ENCODE data around the gene CERK. TPM values are rescaled to one million over a fixed set of nuclear protein-coding genes. Genes with fewer than 3 reads are reported as not detected.

CERK gene
- total and polyA plus RNA-seq, 2 of the 8 experiments (the other 6 are each of a cell fraction or from before 2014, with no cell fraction given) = 26.6 to 59.0 TPM

- Histone ChIP-seq H4K20me1 (replicated peaks in 1 of 2; ENCODE audit: control insufficient read depth in 1 of 2, insufficient read depth in 2 of 2, low read length in 2 of 2) (peaks cover 9 to 11% of the 10 kb centered on the region in 2 experiments), H4K8ac (ENCODE audit: extremely low read depth, insufficient read depth, low read length) (no peak overlapping the region), H3K4me1 (replicated peaks in 1 of 4; ENCODE audit: control insufficient read depth in 3 of 4, insufficient read depth in 4 of 4, low read length in 3 of 4) (peaks cover 0 to 12% (median 5%) of the 10 kb centered on the region in 4 experiments; a peak in 6 of 7 replicates), H2BK20ac (ENCODE audit: low read length) (no peak overlapping the region), H4K91ac (replicated peaks; ENCODE audit: insufficient read length, low read length) (no peak overlapping the region), H3K18ac (ENCODE audit: extremely low read depth, low read length) (no peak overlapping the region), H3K79me2 (ENCODE audit: control insufficient read depth in 1 of 2, insufficient read depth in 2 of 2, low read length in 2 of 2) (peaks cover 4 to 63% of the 10 kb centered on the region in 2 experiments), H3K9ac (replicated peaks in 1 of 4; ENCODE audit: extremely low read depth in 1 of 4, low read depth in 3 of 4, low read length in 3 of 4) (no peak overlapping the region; a peak in 1 of 7 replicates), H3K79me1 (ENCODE audit: low read depth, low read length) (peaks cover 19% of the 10 kb centered on the region), H3K27ac (ENCODE audit: low read depth, low read length) (no peak overlapping the region; the same call in 1 of the 2 replicates), H3K4me2 (ENCODE audit: insufficient read depth in 1 of 2, low read depth in 2 of 2, low read length in 2 of 2) (no peak overlapping the region), H2AFZ (ENCODE audit: low read length) (no peak overlapping the region), H2BK12ac (ENCODE audit: low read depth, low read length) (no peak overlapping the region), H2BK5ac (ENCODE audit: low read depth, low read length) (no peak overlapping the region), H3K14ac (ENCODE audit: insufficient read length) (no peak overlapping the region), H3K36me3 (ENCODE audit: control insufficient read depth in 2 of 4, insufficient read depth in 4 of 4, low read length in 3 of 4) (no peaks in the 10 kb centered on the region), H3K4me3 (ENCODE audit: extremely low read depth in 1 of 4, insufficient read depth in 2 of 4, low read depth in 3 of 4, low read length in 4 of 4) (no peak overlapping the region), H3K9me3 (ENCODE audit: insufficient read depth in 2 of 2, low read depth in 1 of 2, low read length in 1 of 2) (no peaks in the 10 kb centered on the region), H2BK15ac (ENCODE audit: low read length) (no peak overlapping the region), H3K4ac (replicated peaks; ENCODE audit: insufficient read length, low read depth, low read length) (no peak overlapping the region), H3K27me3 (replicated peaks in 1 of 4; ENCODE audit: control insufficient read depth in 3 of 4, extremely low read depth in 1 of 4, insufficient read depth in 3 of 4, low read length in 3 of 4) (no peaks in the 10 kb centered on the region), H3K56ac (replicated peaks; ENCODE audit: insufficient read length, low read depth, low read length) (no peak overlapping the region), H2AK5ac (ENCODE audit: low read depth, low read length) (no peak overlapping the region), H3K23ac (ENCODE audit: insufficient read length) (no peak overlapping the region), H2BK120ac (replicated peaks; ENCODE audit: low read depth, low read length) (no peak overlapping the region), H4K5ac (ENCODE audit: insufficient read length, low read depth, low read length) (no peak overlapping the region), H3K23me2 (ENCODE audit: low read depth, low read length) (no peaks in the 10 kb centered on the region)
- DNase-seq (ENCODE audit: low read depth in 1 of 2, low spot score in 2 of 2) (no peak), FAIRE-seq (no peak)
- ChIA-PET CTCF (ENCODE audit: partially characterized antibody) (interaction anchor here (0.9 to 1.5 kb wide), 5 partner anchors 11 to 34 kb away, joined by 3 to 5 read pairs (median 3); no protein-coding TSS in a partner anchor), POLR2A (ENCODE audit: partially characterized antibody) (interaction anchor here (1.2 to 6.0 kb wide), 2 partner anchors 8 to 41 kb away, joined by 3 to 41 read pairs; partner anchors contain the start of gene TBC1D22A)
- 92% methylated on average over 5 of the region's 6 CpGs; no CpG with 5 or more reads in 1 of the 2 experiments for WGBS, 2 experiments (ENCODE audit: extremely low coverage in 1 of 2, insufficient coverage in 1 of 2, insufficient read length in 1 of 2, insufficient replicate concordance in 2 of 2, low coverage in 1 of 2, low lambda C conversion rate in 2 of 2, missing lambda C conversion rate in 1 of 2)
- TF ChIP-seq BCL11A (IDR thresholded peaks at IDR 0.05; ENCODE audit: low read depth in 2 of 2, low read length in 2 of 2) = no peak
- TF ChIP-seq CHD1 (IDR thresholded peaks at IDR 0.05; ENCODE audit: low read depth, low read length) = no peak
- no peak for TF ChIP-seq EZH2 (IDR thresholded peaks at IDR 0.05; ENCODE audit: low read depth, low read length, severe bottlenecking)
- TF ChIP-seq KDM1A (IDR thresholded peaks at IDR 0.05; ENCODE audit: borderline replicate concordance, low read length) = no peak
- no peak for TF ChIP-seq KDM4A (IDR thresholded peaks at IDR 0.05; ENCODE audit: low read depth, low read length, severe bottlenecking)
- no peak for TF ChIP-seq ATF3 (IDR thresholded peaks at IDR 0.05; ENCODE audit: insufficient read depth, low read depth, low read length)
- TF ChIP-seq USF2 (IDR thresholded peaks at IDR 0.05; ENCODE audit: low read length) = no peak
- no peak for TF ChIP-seq SP2 (IDR thresholded peaks at IDR 0.05; ENCODE audit: low read length)
- TF ChIP-seq TBP (IDR thresholded peaks at IDR 0.05; ENCODE audit: low read depth, low read length) = no peak
- no peak for TF ChIP-seq SIX5 (IDR thresholded peaks at IDR 0.05; ENCODE audit: low read depth, low read length)
- TF ChIP-seq RNF2 (IDR thresholded peaks at IDR 0.05; ENCODE audit: borderline replicate concordance, low read depth, low read length, missing control alignments, poor library complexity, severe bottlenecking) = no peak
Measured at GRCh38 chr22:46769706-46770105, 31.7 kb upstream of the CERK start.

Measured in H1 (cell line).